GM23338 (cell line): Measurements from ENCODE around the gene PPP4R1. TPM values are rescaled to one million over a fixed set of nuclear protein-coding genes. Genes with fewer than 3 reads are reported as not detected.
A peak's percentile ranks its signal among the peaks of the same experiment; 100 is the strongest.

Source experiments
- ATAC-seq: fragments of 200-7000 bp; cut with Tn5 transposase; 3 replicates; pipeline ENCODE4 v1.9.1; 2020
- DNase-seq: peaks from one replicate; pipeline ENCODE4 v3.0.0-alpha.2; 2015; ENCODE audit warnings: low spot score
- H2AFZ ChIP-seq: fragments of 200-600 bp; sonication (generic); 2 replicates; pipeline ENCODE4 v1.8.0; 2016; ENCODE audit warnings: antibody characterized with exemption, mild to moderate bottlenecking, moderate library complexity
- H3F3A ChIP-seq: fragments of 200-600 bp; sonication (generic); replicated peaks from 2 replicates; pipeline ENCODE4 v1.8.0; 2017; ENCODE audit warnings: antibody characterized with exemption, mixed run types, low read depth
- H3K27ac ChIP-seq: fragments of 200-600 bp; sonication (generic); 2 replicates; pipeline ENCODE4 v1.6.1; 2016; ENCODE audit warnings: low read depth
- H3K27me3 ChIP-seq: fragments of 200-600 bp; sonication (generic); 2 replicates; pipeline ENCODE4 v1.8.0; 2016; ENCODE audit warnings: mild to moderate bottlenecking, mixed run types, moderate library complexity; ENCODE audit not compliant: insufficient read depth
- H3K36me3 ChIP-seq: fragments of 200-600 bp; sonication (generic); 2 replicates; pipeline ENCODE4 v1.8.0; 2016; ENCODE audit warnings: mild to moderate bottlenecking; ENCODE audit not compliant: insufficient read depth
- H3K4me1 ChIP-seq: fragments of 200-600 bp; sonication (generic); 2 replicates; pipeline ENCODE4 v1.8.0; 2016; ENCODE audit warnings: mild to moderate bottlenecking, moderate library complexity; ENCODE audit not compliant: insufficient read depth
- H3K4me2 ChIP-seq: fragments of 200-600 bp; sonication (generic); 2 replicates; pipeline ENCODE4 v1.7.1; 2017; ENCODE audit warnings: mixed run types
- H3K4me3 ChIP-seq: fragments of 200-600 bp; sonication (generic); 2 replicates; pipeline ENCODE4 v1.6.1; 2016; ENCODE audit warnings: mixed run types
- H3K79me2 ChIP-seq: fragments of 200-600 bp; sonication (generic); replicated peaks from 2 replicates; pipeline ENCODE4 v1.8.0; 2017; ENCODE audit warnings: mild to moderate bottlenecking; ENCODE audit not compliant: insufficient read depth
- H3K9me2 ChIP-seq: fragments of 200-600 bp; sonication (generic); 2 replicates; pipeline ENCODE4 v1.8.0; 2017; ENCODE audit not compliant: insufficient read depth
- H4K20me1 ChIP-seq: fragments of 200-600 bp; sonication (generic); replicated peaks from 2 replicates; pipeline ENCODE4 v1.8.0; 2017; ENCODE audit warnings: mild to moderate bottlenecking; ENCODE audit not compliant: insufficient read depth
- H3K27ac Mint-ChIP-seq: 2 replicates; pipeline ENCODE4 v1.8.0; 2020; ENCODE audit warnings: inconsistent platforms, mild to moderate bottlenecking, moderate library complexity, mixed read lengths
- H3K27me3 Mint-ChIP-seq: 3 replicates; pipeline ENCODE4 v1.8.0; 2022; ENCODE audit warnings: low read depth, mild to moderate bottlenecking, moderate library complexity, mixed read lengths, inconsistent platforms; ENCODE audit not compliant: insufficient read depth, poor library complexity
- H3K36me3 Mint-ChIP-seq: 3 replicates; pipeline ENCODE4 v1.8.0; 2021; ENCODE audit warnings: low read depth, mild to moderate bottlenecking, inconsistent platforms, moderate library complexity, mixed read lengths
- H3K4me1 Mint-ChIP-seq: 3 replicates; pipeline ENCODE4 v1.8.0; 2020; ENCODE audit warnings: mild to moderate bottlenecking, inconsistent platforms, mixed read lengths
- H3K4me3 Mint-ChIP-seq: 3 replicates; pipeline ENCODE4 v1.8.0; 2021; ENCODE audit warnings: moderate library complexity, mild to moderate bottlenecking, inconsistent platforms, mixed read lengths
- H3K9me3 Mint-ChIP-seq: 3 replicates; pipeline ENCODE4 v1.8.0; 2020; ENCODE audit warnings: moderate library complexity, mild to moderate bottlenecking, inconsistent platforms, mixed read lengths
- CREB1 ChIP-seq: fragments of 250-450 bp; sonication (Bioruptor Pico); IDR thresholded peaks from 2 replicates; pipeline ENCODE4 v1.5.0; 2020; ENCODE audit warnings: low read depth, mild to moderate bottlenecking, moderate library complexity
- EZH2 ChIP-seq: fragments of 200-600 bp; sonication (generic); IDR thresholded peaks from one replicate; pipeline ENCODE4 v1.8.0; 2017; ENCODE audit warnings: antibody characterized with exemption, mild to moderate bottlenecking, low read depth; ENCODE audit not compliant: unreplicated experiment
- EZH2phosphoT487 ChIP-seq: fragments of 200-600 bp; sonication (generic); IDR thresholded peaks from one replicate; pipeline ENCODE4 v1.8.1; 2018; ENCODE audit warnings: antibody characterized with exemption; ENCODE audit not compliant: unreplicated experiment
- JUNB ChIP-seq: IDR thresholded peaks from one replicate; pipeline ENCODE4 v1.6.1; 2016; ENCODE audit warnings: antibody characterized with exemption; ENCODE audit not compliant: unreplicated experiment
- NANOG ChIP-seq: IDR thresholded peaks from 2 replicates; pipeline ENCODE4 v1.6.1; 2016; ENCODE audit warnings: antibody characterized with exemption, borderline replicate concordance
- POLR2AphosphoS5 ChIP-seq: IDR thresholded peaks from 2 replicates; pipeline ENCODE4 v1.6.1; 2016; ENCODE audit warnings: antibody characterized with exemption, low read depth
- STAT1 ChIP-seq: IDR thresholded peaks from one replicate; pipeline ENCODE4 v1.6.1; 2016; ENCODE audit warnings: antibody characterized with exemption; ENCODE audit not compliant: unreplicated experiment
- ZNF114 ChIP-seq: fragments of 250-450 bp; sonication (Bioruptor Pico); IDR thresholded peaks from 2 replicates; pipeline ENCODE4 v1.5.0; 2020; ENCODE audit warnings: mild to moderate bottlenecking, moderate library complexity
- ZNF331 ChIP-seq: fragments of 250-450 bp; sonication (Bioruptor Pico); IDR thresholded peaks from 2 replicates; pipeline ENCODE4 v1.5.0; 2020; ENCODE audit warnings: low read depth, mild to moderate bottlenecking, moderate library complexity
- polyA plus RNA-seq: library from polyadenylated mRNA; unstranded; fragments of >200 nt; fragmentation: Nextera tagmentation; extraction: Ambion mirVana; gene quantifications from 2 replicates; pipeline ENCODE4 v1.2.1, GENCODE V29; 2016
- total RNA-seq: library from RNA; depleted of rRNA; stranded (reverse); fragments of >200 nt; shearing (Covaris generic); gene quantifications from 2 replicates; pipeline ENCODE4 v1.2.3, GENCODE V29; 2014
- TF ChIP-seq, protein P1 (sequence below): fragments of 250-450 bp; sonication (Bioruptor Pico); IDR thresholded peaks from 2 replicates; pipeline ENCODE4 v1.5.0; 2020; ENCODE audit warnings: mild to moderate bottlenecking, moderate library complexity
- TF ChIP-seq, protein P2 (sequence below): IDR thresholded peaks from one replicate; pipeline ENCODE4 v1.6.1; 2018; ENCODE audit warnings: antibody characterized with exemption; ENCODE audit not compliant: unreplicated experiment
- TF ChIP-seq, protein P3 (sequence below), 2 experiments: fragments of 200-600 bp in 1 of 2; sonication (generic) in 1 of 2; conservative IDR thresholded peaks; 2 replicates each; pipeline versions ENCODE4 v1.5.1 to v1.6.1; 2016 to 2017; ENCODE audit warnings: antibody characterized with exemption in 2 of 2, low read depth in 2 of 2, mild to moderate bottlenecking in 2 of 2, moderate library complexity in 1 of 2
- TF ChIP-seq, protein P4 (sequence below): IDR thresholded peaks from 2 replicates; pipeline ENCODE4 v1.6.1; 2016; ENCODE audit warnings: antibody characterized with exemption

Gene PPP4R1
- total and polyA plus RNA-seq, 2 experiments from 2014 or later: 18.1 to 79.4 TPM

DNA sequence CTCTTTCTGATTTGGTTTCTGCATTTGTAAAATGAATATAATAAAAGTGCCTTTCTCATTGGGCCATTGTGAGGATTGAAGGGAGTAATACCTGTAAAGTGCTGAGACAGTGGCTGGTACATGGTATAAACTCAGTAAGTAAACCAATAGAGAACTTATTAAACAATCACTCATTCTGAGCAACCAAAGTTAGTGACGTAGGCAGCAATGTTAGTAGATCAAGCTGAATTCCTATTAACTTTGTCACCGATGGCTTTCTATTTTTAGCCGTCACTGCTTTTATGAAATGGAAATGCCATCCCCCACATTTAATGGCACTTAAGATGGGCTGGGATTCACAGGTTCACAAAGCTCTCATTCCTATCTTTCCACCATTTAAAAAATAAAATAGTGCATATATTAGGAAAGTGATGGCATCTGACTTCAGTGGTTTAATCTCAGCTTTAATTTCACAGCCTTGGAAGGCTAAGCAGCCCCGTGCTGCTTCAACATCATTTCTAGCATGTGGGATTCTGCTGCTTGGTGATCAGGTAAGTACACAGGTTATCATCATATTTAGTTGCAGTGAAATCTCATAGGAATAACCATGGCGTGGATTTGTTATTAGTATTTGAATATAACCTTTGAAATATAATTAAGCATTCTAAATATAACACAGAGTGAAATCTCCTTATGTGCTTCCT is 17.6 kb upstream of the PPP4R1 start:
- Histone ChIP-seq H4K20me1 (no peaks in the 10 kb centered on the region), H2AFZ (no peak overlapping the region; the same call in 1 of the 2 replicates), H3K36me3 (no peaks in the 10 kb centered on the region), H3K4me2 (no peak overlapping the region), H3K9me2 (peaks cover 8% of the 10 kb centered on the region; the same call in 1 of the 2 replicates), H3K4me3 (no peak overlapping the region), H3K27ac (peak overlapping the region; percentile 11; the same call in 1 of the 2 replicates), H3K79me2 (no peaks in the 10 kb centered on the region), H3K27me3 (no peaks in the 10 kb centered on the region), H3K4me1 (peaks cover 11% of the 10 kb centered on the region), H3F3A (no peaks in the 10 kb centered on the region)
- Mint-ChIP-seq H3K36me3 (no peaks in the 10 kb centered on the region), H3K27me3 (peaks cover 4% of the 10 kb centered on the region), H3K27ac (no peak overlapping the region), H3K9me3 (peaks cover 5% of the 10 kb centered on the region; the same call in 2 of the 3 replicates), H3K4me1 (peaks cover 17% of the 10 kb centered on the region), H3K4me3 (no peak overlapping the region)
- DNase-seq (no peak), ATAC-seq (no peak)
- TF ChIP-seq, protein P1, sequence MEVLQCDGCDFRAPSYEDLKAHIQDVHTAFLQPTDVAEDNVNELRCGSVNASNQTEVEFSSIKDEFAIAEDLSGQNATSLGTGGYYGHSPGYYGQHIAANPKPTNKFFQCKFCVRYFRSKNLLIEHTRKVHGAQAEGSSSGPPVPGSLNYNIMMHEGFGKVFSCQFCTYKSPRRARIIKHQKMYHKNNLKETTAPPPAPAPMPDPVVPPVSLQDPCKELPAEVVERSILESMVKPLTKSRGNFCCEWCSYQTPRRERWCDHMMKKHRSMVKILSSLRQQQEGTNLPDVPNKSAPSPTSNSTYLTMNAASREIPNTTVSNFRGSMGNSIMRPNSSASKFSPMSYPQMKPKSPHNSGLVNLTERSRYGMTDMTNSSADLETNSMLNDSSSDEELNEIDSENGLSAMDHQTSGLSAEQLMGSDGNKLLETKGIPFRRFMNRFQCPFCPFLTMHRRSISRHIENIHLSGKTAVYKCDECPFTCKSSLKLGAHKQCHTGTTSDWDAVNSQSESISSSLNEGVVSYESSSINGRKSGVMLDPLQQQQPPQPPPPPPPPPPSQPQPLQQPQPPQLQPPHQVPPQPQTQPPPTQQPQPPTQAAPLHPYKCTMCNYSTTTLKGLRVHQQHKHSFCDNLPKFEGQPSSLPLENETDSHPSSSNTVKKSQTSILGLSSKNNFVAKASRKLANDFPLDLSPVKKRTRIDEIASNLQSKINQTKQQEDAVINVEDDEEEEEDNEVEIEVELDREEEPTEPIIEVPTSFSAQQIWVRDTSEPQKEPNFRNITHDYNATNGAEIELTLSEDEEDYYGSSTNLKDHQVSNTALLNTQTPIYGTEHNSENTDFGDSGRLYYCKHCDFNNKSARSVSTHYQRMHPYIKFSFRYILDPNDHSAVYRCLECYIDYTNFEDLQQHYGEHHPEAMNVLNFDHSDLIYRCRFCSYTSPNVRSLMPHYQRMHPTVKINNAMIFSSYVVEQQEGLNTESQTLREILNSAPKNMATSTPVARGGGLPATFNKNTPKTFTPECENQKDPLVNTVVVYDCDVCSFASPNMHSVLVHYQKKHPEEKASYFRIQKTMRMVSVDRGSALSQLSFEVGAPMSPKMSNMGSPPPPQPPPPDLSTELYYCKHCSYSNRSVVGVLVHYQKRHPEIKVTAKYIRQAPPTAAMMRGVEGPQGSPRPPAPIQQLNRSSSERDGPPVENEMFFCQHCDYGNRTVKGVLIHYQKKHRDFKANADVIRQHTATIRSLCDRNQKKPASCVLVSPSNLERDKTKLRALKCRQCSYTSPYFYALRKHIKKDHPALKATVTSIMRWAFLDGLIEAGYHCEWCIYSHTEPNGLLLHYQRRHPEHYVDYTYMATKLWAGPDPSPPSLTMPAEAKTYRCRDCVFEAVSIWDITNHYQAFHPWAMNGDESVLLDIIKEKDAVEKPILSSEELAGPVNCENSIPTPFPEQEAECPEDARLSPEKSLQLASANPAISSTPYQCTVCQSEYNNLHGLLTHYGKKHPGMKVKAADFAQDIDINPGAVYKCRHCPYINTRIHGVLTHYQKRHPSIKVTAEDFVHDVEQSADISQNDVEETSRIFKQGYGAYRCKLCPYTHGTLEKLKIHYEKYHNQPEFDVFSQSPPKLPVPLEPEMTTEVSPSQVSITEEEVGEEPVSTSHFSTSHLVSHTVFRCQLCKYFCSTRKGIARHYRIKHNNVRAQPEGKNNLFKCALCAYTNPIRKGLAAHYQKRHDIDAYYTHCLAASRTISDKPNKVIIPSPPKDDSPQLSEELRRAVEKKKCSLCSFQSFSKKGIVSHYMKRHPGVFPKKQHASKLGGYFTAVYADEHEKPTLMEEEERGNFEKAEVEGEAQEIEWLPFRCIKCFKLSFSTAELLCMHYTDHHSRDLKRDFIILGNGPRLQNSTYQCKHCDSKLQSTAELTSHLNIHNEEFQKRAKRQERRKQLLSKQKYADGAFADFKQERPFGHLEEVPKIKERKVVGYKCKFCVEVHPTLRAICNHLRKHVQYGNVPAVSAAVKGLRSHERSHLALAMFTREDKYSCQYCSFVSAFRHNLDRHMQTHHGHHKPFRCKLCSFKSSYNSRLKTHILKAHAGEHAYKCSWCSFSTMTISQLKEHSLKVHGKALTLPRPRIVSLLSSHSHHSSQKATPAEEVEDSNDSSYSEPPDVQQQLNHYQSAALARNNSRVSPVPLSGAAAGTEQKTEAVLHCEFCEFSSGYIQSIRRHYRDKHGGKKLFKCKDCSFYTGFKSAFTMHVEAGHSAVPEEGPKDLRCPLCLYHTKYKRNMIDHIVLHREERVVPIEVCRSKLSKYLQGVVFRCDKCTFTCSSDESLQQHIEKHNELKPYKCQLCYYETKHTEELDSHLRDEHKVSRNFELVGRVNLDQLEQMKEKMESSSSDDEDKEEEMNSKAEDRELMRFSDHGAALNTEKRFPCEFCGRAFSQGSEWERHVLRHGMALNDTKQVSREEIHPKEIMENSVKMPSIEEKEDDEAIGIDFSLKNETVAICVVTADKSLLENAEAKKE (CRISPR knock-in tag): no peak
- TF ChIP-seq NANOG: no peak
- TF ChIP-seq JUNB: no peak
- TF ChIP-seq ZNF114: no peak
- no peak for TF ChIP-seq CREB1 (CRISPR knock-in tag)
- no peak for TF ChIP-seq EZH2
- TF ChIP-seq, protein P2, sequence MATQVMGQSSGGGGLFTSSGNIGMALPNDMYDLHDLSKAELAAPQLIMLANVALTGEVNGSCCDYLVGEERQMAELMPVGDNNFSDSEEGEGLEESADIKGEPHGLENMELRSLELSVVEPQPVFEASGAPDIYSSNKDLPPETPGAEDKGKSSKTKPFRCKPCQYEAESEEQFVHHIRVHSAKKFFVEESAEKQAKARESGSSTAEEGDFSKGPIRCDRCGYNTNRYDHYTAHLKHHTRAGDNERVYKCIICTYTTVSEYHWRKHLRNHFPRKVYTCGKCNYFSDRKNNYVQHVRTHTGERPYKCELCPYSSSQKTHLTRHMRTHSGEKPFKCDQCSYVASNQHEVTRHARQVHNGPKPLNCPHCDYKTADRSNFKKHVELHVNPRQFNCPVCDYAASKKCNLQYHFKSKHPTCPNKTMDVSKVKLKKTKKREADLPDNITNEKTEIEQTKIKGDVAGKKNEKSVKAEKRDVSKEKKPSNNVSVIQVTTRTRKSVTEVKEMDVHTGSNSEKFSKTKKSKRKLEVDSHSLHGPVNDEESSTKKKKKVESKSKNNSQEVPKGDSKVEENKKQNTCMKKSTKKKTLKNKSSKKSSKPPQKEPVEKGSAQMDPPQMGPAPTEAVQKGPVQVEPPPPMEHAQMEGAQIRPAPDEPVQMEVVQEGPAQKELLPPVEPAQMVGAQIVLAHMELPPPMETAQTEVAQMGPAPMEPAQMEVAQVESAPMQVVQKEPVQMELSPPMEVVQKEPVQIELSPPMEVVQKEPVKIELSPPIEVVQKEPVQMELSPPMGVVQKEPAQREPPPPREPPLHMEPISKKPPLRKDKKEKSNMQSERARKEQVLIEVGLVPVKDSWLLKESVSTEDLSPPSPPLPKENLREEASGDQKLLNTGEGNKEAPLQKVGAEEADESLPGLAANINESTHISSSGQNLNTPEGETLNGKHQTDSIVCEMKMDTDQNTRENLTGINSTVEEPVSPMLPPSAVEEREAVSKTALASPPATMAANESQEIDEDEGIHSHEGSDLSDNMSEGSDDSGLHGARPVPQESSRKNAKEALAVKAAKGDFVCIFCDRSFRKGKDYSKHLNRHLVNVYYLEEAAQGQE: no peak
- no peak for TF ChIP-seq ZNF331 (CRISPR knock-in tag)
- TF ChIP-seq, protein P3, sequence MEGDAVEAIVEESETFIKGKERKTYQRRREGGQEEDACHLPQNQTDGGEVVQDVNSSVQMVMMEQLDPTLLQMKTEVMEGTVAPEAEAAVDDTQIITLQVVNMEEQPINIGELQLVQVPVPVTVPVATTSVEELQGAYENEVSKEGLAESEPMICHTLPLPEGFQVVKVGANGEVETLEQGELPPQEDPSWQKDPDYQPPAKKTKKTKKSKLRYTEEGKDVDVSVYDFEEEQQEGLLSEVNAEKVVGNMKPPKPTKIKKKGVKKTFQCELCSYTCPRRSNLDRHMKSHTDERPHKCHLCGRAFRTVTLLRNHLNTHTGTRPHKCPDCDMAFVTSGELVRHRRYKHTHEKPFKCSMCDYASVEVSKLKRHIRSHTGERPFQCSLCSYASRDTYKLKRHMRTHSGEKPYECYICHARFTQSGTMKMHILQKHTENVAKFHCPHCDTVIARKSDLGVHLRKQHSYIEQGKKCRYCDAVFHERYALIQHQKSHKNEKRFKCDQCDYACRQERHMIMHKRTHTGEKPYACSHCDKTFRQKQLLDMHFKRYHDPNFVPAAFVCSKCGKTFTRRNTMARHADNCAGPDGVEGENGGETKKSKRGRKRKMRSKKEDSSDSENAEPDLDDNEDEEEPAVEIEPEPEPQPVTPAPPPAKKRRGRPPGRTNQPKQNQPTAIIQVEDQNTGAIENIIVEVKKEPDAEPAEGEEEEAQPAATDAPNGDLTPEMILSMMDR (conservative IDR thresholded peaks at IDR 0.05; ENCODE audit: low read depth in 2 of 2): no peak
- TF ChIP-seq EZH2phosphoT487: no peak
- TF ChIP-seq, protein P4, sequence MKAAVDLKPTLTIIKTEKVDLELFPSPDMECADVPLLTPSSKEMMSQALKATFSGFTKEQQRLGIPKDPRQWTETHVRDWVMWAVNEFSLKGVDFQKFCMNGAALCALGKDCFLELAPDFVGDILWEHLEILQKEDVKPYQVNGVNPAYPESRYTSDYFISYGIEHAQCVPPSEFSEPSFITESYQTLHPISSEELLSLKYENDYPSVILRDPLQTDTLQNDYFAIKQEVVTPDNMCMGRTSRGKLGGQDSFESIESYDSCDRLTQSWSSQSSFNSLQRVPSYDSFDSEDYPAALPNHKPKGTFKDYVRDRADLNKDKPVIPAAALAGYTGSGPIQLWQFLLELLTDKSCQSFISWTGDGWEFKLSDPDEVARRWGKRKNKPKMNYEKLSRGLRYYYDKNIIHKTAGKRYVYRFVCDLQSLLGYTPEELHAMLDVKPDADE: no peak
- TF ChIP-seq STAT1: no peak
- TF ChIP-seq POLR2AphosphoS5: no peak
